Measurements from ENCODE around the gene ANKS1A.

Gene ANKS1A

GRCh38 chr6:34961574-34961973, 72.5 kb downstream of the ANKS1A start:
- H3K4me3 ChIP-seq (ENCODE audit: low read depth, low read length): no peak overlapping the region
- DNase-seq (ENCODE audit: low read depth): no peak
- no peak for TF ChIP-seq CTCF (IDR thresholded peaks at IDR 0.05; ENCODE audit: insufficient read depth, low read depth, low read length, missing control alignments)

- H3K4me3 ChIP-seq (ENCODE audit: low read depth, low read length): no peak overlapping the region
- TF ChIP-seq CTCF (IDR thresholded peaks at IDR 0.05; ENCODE audit: insufficient read depth, low read depth, low read length, missing control alignments): no peak
- no peak for DNase-seq (ENCODE audit: low read depth)
Observed at GRCh38 chr6:34964564-34964963, 75.5 kb downstream of the ANKS1A start.

- no peak for TF ChIP-seq CTCF (IDR thresholded peaks at IDR 0.05; ENCODE audit: insufficient read depth, low read depth, low read length, missing control alignments)
- no peak overlapping the region for H3K4me3 ChIP-seq (ENCODE audit: low read depth, low read length)
- DNase-seq (ENCODE audit: low read depth): no peak
Observed at GRCh38 chr6:34967461-34967860, 78.4 kb downstream of the ANKS1A start.

- no peak overlapping the region for H3K4me3 ChIP-seq (ENCODE audit: low read depth, low read length)
Observed at GRCh38 chr6:34969662-34970265, 80.7 kb downstream of the ANKS1A start.

GRCh38 chr6:34970488-34970887, 81.4 kb downstream of the ANKS1A start:
- no peak for DNase-seq (ENCODE audit: low read depth)
- no peak overlapping the region for H3K4me3 ChIP-seq (ENCODE audit: low read depth, low read length)
- TF ChIP-seq CTCF (IDR thresholded peaks at IDR 0.05; ENCODE audit: insufficient read depth, low read depth, low read length, missing control alignments): no peak

More at GRCh38 chr6:34969662-34970265, 80.7 kb downstream of the ANKS1A start:
- TF ChIP-seq CTCF (IDR thresholded peaks at IDR 0.05; ENCODE audit: insufficient read depth, low read depth, low read length, missing control alignments): no peak
- no peak for DNase-seq (ENCODE audit: low read depth)

GRCh38 chr6:34970957-34971356, 81.9 kb downstream of the ANKS1A start:
- no peak for DNase-seq (ENCODE audit: low read depth)
- H3K4me3 ChIP-seq (ENCODE audit: low read depth, low read length): no peak overlapping the region
- TF ChIP-seq CTCF (IDR thresholded peaks at IDR 0.05; ENCODE audit: insufficient read depth, low read depth, low read length, missing control alignments): no peak
